Small intestine (tissue), 7 donors: Measurements from ENCODE around the gene GRIK4. TPM values are rescaled to one million over a fixed set of nuclear protein-coding genes. Genes with fewer than 3 reads are reported as not detected.

Experiments used
- DNase-seq, 2 donors: peaks; one replicate each; pipeline versions ENCODE4 v3.0.0 to v3.0.0-alpha.2; 2013
- FAIRE-seq: peaks from 2 replicates; lab custom pipeline; 2012; peaks lifted over from hg19 to GRCh38; lab: Jason Lieb, UNC
- H3K27ac ChIP-seq, 3 donors: one replicate each; pipeline ENCODE4 v1.5.1; 2013; ENCODE audit warnings: low read length in 2 of 3, mild to moderate bottlenecking in 2 of 3, control low read depth in 1 of 3, inconsistent platforms in 1 of 3, low read depth in 1 of 3, moderate library complexity in 1 of 3
- H3K27me3 ChIP-seq, 3 donors: one replicate each; pipeline ENCODE4 v1.6.1; 2013; ENCODE audit warnings: low read length in 3 of 3, inconsistent platforms in 1 of 3; ENCODE audit not compliant: control insufficient read depth in 3 of 3, insufficient read depth in 3 of 3
- H3K36me3 ChIP-seq, 3 donors: one replicate each; pipeline ENCODE4 v1.6.1; 2013; ENCODE audit warnings: low read length in 3 of 3, inconsistent platforms in 1 of 3, low read depth in 1 of 3, mild to moderate bottlenecking in 1 of 3, moderate library complexity in 1 of 3; ENCODE audit not compliant: control insufficient read depth in 3 of 3, insufficient read depth in 2 of 3
- H3K4me1 ChIP-seq, 3 donors: one replicate each; pipeline ENCODE4 v1.6.1; 2013; ENCODE audit warnings: low read length in 2 of 3, inconsistent platforms in 1 of 3, low read depth in 1 of 3, mild to moderate bottlenecking in 1 of 3, moderate library complexity in 1 of 3; ENCODE audit not compliant: control insufficient read depth in 3 of 3, insufficient read depth in 2 of 3
- H3K4me3 ChIP-seq, 3 donors: one replicate each; pipeline ENCODE4 v1.5.1; 2013; ENCODE audit warnings: low read length in 3 of 3, control low read depth in 1 of 3, inconsistent platforms in 1 of 3, low read depth in 1 of 3, mild to moderate bottlenecking in 1 of 3, moderate library complexity in 1 of 3
- H3K9me3 ChIP-seq, 2 donors: one replicate each; pipeline ENCODE4 v1.6.1; 2013; ENCODE audit warnings: low read depth in 1 of 2, low read length in 1 of 2; ENCODE audit not compliant: control insufficient read depth in 2 of 2, insufficient read depth in 1 of 2
- WGBS, 3 donors: extraction: QIAGEN DNeasy Blood & Tissue Kit; methylation state at CpG; one replicate each; pipeline ENCODE4 v1.1.7; 2013; 5-methylcytosine and 5-hydroxymethylcytosine counted together
- polyA plus RNA-seq, 4 donors: library from polyadenylated mRNA; stranded (reverse) in 3 of 4; unstranded in 1 of 4; fragments of 200-250 nt in 3 of 4; fragments of 120-200 nt in 1 of 4; gene quantifications; one replicate each; pipeline versions ENCODE4 v1.2.1 to v1.2.3, GENCODE V29; 2013
- donor health status: healthy with polysubstance abuse.
- donor health status: control.
- donor health status: control.
- donor health status: Bipolar disorder and iron deficiency.
- donor health status: healthy.

GRIK4 gene
- polyA plus RNA-seq, 4 donors: 0.15 to 1.4 (median 0.27) TPM; not detected in 1

GRCh38 chr11:120598517-120599257 lies 87.1 kb downstream of the GRIK4 start:
- Histone ChIP-seq H3K9me3 (no peaks in the 10 kb centered on the region), H3K4me1 (no peaks in the 10 kb centered on the region), H3K4me3 (no peak overlapping the region), H3K36me3 (no peaks in the 10 kb centered on the region), H3K27me3 (no peaks in the 10 kb centered on the region), H3K27ac (no peak overlapping the region)
- FAIRE-seq (no peak), DNase-seq (no peak)
- WGBS, 3 donors: 73 to 90% (median 79%) methylated on average over 8 of the region's 8 CpGs

- H3K27me3 ChIP-seq: no peaks in the 10 kb centered on the region
- H3K9me3 ChIP-seq: no peaks in the 10 kb centered on the region
- peak in 1 of 2 donors; percentile 23 for DNase-seq
- no peak for FAIRE-seq
- H3K4me3 ChIP-seq: no peak overlapping the region
- no peaks in the 10 kb centered on the region for H3K4me1 ChIP-seq
- 81 to 90% (median 85%) methylated on average over 11 of the region's 11 CpGs for WGBS, 3 donors
- no peaks in the 10 kb centered on the region for H3K36me3 ChIP-seq
- no peak overlapping the region for H3K27ac ChIP-seq
Observed at GRCh38 chr11:120599816-120600420, 88.4 kb downstream of the GRIK4 start.

- 63 to 71% (median 68%) methylated on average over 4 of the region's 4 CpGs for WGBS, 3 donors
- DNase-seq (no peak), FAIRE-seq (no peak)
- H3K4me3 ChIP-seq: no peak overlapping the region
- no peaks in the 10 kb centered on the region for H3K27me3 ChIP-seq
- H3K27ac ChIP-seq: no peak overlapping the region
- no peaks in the 10 kb centered on the region for H3K9me3 ChIP-seq
- H3K4me1 ChIP-seq: no peaks in the 10 kb centered on the region
- H3K36me3 ChIP-seq: no peaks in the 10 kb centered on the region
Observed at GRCh38 chr11:120601536-120601935, 90.0 kb downstream of the GRIK4 start.

GRCh38 chr11:120603071-120603470 lies 91.5 kb downstream of the GRIK4 start:
- FAIRE-seq (no peak), DNase-seq (no peak)
- Histone ChIP-seq H3K27ac (no peak overlapping the region), H3K36me3 (no peaks in the 10 kb centered on the region), H3K4me1 (no peaks in the 10 kb centered on the region), H3K4me3 (no peak overlapping the region), H3K27me3 (no peaks in the 10 kb centered on the region), H3K9me3 (no peaks in the 10 kb centered on the region)
- 74 to 81% (median 78%) methylated on average over 3 of the region's 3 CpGs for WGBS, 3 donors

- H3K9me3 ChIP-seq: no peaks in the 10 kb centered on the region
- 89 to 93% (median 92%) methylated on average over 4 of the region's 4 CpGs for WGBS, 3 donors
- no peak overlapping the region for H3K27ac ChIP-seq
- FAIRE-seq (no peak), DNase-seq (no peak)
- H3K4me3 ChIP-seq: no peak overlapping the region
- no peaks in the 10 kb centered on the region for H3K36me3 ChIP-seq
- H3K27me3 ChIP-seq: no peaks in the 10 kb centered on the region
- H3K4me1 ChIP-seq: peaks cover 0 to 8% (median 2%) of the 10 kb centered on the region in 3 donors
Observed at GRCh38 chr11:120605469-120605868, 93.9 kb downstream of the GRIK4 start.

GRCh38 chr11:120606211-120607010 lies 94.9 kb downstream of the GRIK4 start:
- H3K4me1 ChIP-seq: peaks cover 0 to 8% (median 2%) of the 10 kb centered on the region in 3 donors
- H3K4me3 ChIP-seq: no peak overlapping the region
- H3K27ac ChIP-seq: no peak overlapping the region
- no peaks in the 10 kb centered on the region for H3K9me3 ChIP-seq
- 88 to 92% (median 90%) methylated on average over 18 of the region's 18 CpGs for WGBS, 3 donors
- H3K36me3 ChIP-seq: no peaks in the 10 kb centered on the region
- DNase-seq: no peak
- no peak for FAIRE-seq
- H3K27me3 ChIP-seq: no peaks in the 10 kb centered on the region

- FAIRE-seq: no peak
- Histone ChIP-seq H3K27ac (no peak overlapping the region), H3K36me3 (no peaks in the 10 kb centered on the region), H3K4me1 (peaks cover 2 to 13% (median 2%) of the 10 kb centered on the region in 3 donors), H3K27me3 (no peaks in the 10 kb centered on the region), H3K4me3 (no peak overlapping the region), H3K9me3 (no peaks in the 10 kb centered on the region)
- no peak for DNase-seq
- 72 to 79% (median 78%) methylated on average over 2 of the region's 2 CpGs for WGBS, 3 donors
Observed at GRCh38 chr11:120608061-120608460, 96.5 kb downstream of the GRIK4 start.

GRCh38 chr11:120608760-120609211 lies 97.2 kb downstream of the GRIK4 start:
- H3K4me1 ChIP-seq: peaks cover 2 to 20% (median 2%) of the 10 kb centered on the region in 3 donors
- 10 to 46% (median 35%) methylated on average over 4 of the region's 4 CpGs for WGBS, 3 donors
- no peak overlapping the region for H3K27ac ChIP-seq
- H3K36me3 ChIP-seq: no peaks in the 10 kb centered on the region
- H3K4me3 ChIP-seq: no peak overlapping the region
- no peaks in the 10 kb centered on the region for H3K27me3 ChIP-seq
- no peaks in the 10 kb centered on the region for H3K9me3 ChIP-seq
- no peak for FAIRE-seq
- peak; percentile 53 to 68 for DNase-seq
